ENCODE data around the gene EIF3M.

Gene EIF3M

DNA sequence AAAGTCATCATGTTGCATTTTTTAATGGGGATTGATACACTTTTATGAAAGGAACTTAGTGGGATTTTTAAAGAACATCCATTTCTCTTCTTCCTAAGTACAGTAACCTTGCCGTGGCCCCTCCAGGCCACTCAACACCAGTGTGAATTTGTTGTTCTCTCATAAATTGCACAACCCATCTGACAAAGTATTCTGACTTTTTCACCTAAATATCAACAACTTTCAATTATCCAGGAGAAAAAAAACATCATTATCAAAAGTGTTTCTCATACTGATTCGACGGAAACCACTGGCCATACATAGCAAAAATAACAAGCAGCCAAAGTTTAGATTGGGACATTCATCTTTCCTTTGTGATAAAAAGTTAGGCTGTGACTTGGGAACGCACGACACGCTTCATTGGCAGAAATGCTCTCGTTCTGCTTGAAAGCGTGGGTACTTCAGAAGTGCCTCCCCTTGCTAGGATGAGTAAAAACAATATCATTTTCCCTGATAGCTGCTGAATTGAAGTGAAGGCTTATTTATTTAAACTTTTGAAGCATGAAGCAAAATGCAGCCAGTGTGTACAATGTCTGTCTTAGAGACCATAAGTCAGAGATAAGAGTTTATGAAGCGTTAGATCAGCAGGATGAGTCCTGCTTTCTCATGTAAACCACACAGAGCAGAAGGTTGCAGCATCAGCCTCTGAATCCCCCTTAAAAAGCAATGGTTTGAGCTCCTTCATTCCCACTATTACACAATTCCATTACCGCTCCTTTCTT, 20.6 kb upstream of the EIF3M start:
- TF ChIP-seq, protein P1, sequence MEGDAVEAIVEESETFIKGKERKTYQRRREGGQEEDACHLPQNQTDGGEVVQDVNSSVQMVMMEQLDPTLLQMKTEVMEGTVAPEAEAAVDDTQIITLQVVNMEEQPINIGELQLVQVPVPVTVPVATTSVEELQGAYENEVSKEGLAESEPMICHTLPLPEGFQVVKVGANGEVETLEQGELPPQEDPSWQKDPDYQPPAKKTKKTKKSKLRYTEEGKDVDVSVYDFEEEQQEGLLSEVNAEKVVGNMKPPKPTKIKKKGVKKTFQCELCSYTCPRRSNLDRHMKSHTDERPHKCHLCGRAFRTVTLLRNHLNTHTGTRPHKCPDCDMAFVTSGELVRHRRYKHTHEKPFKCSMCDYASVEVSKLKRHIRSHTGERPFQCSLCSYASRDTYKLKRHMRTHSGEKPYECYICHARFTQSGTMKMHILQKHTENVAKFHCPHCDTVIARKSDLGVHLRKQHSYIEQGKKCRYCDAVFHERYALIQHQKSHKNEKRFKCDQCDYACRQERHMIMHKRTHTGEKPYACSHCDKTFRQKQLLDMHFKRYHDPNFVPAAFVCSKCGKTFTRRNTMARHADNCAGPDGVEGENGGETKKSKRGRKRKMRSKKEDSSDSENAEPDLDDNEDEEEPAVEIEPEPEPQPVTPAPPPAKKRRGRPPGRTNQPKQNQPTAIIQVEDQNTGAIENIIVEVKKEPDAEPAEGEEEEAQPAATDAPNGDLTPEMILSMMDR (IDR thresholded peaks at IDR 0.05; ENCODE audit: borderline replicate concordance, insufficient read depth, low read depth, low read length) = no peak
- no peak overlapping the region for H3K4me3 ChIP-seq (ENCODE audit: low read depth, low read length)

DNA sequence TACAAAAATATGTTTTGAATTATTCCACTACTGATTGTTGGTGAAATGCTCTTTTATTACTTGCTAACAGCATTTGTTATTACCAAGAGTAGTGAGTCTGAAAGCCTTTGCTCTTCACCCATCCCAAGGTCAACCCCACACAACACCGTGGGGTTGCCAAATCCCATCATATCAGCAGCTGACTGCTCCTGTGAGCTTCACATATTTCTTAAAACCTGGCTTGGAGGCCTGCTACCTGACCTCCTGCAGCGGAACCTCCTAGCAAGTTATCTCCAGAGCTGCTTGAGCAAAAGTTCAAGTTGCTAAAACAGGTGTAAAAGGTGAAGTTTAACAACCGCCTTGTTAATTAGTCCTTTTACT, 20.1 kb upstream of the EIF3M start:
- TF ChIP-seq, protein P1 (IDR thresholded peaks at IDR 0.05; ENCODE audit: borderline replicate concordance, insufficient read depth, low read depth, low read length) = no peak
- H3K4me3 ChIP-seq (ENCODE audit: low read depth, low read length) = no peak overlapping the region

DNA sequence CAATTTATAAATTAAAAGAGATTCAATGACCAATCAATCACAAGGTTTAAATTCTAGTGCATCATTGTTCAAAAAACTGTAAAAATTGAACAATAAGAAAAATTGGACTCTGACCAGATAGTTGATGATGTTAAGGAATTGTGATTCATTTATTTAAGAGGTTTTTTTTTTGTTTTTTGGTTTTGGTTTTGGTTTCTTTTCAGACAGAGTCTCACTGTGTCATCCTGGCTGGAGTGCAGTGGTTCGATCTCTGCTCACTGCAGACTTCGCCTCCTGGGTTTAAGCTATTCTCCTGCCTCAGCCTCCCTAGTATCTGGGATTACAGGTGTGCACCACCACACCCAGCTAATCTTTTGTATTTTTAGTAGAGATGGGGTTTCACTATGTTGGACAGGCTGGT, 17.1 kb upstream of the EIF3M start:
- H3K4me3 ChIP-seq (ENCODE audit: low read depth, low read length) = no peak overlapping the region
- TF ChIP-seq, protein P1 (IDR thresholded peaks at IDR 0.05; ENCODE audit: borderline replicate concordance, insufficient read depth, low read depth, low read length) = no peak

DNA sequence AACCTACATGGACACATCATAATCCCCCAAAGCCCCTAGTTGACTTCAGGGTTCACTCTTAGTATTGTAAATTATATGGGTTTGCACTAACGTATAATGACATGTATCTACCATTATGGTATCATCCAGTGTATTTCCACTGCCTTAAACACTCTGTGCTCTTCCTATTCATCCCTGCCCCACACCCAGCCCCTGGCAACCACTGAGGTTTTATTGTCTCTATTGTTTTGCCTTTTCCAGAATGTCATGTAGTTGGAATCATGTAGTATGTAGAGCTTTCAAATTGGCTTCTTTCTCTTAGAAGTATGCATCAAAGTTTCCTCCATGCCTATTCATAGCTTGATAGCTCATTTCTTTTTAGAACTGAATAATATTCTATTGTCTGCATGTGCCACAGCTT, 16.5 kb upstream of the EIF3M start:
- H3K4me3 ChIP-seq (ENCODE audit: low read depth, low read length) = no peak overlapping the region
- TF ChIP-seq, protein P1 (IDR thresholded peaks at IDR 0.05; ENCODE audit: borderline replicate concordance, insufficient read depth, low read depth, low read length) = no peak

DNA sequence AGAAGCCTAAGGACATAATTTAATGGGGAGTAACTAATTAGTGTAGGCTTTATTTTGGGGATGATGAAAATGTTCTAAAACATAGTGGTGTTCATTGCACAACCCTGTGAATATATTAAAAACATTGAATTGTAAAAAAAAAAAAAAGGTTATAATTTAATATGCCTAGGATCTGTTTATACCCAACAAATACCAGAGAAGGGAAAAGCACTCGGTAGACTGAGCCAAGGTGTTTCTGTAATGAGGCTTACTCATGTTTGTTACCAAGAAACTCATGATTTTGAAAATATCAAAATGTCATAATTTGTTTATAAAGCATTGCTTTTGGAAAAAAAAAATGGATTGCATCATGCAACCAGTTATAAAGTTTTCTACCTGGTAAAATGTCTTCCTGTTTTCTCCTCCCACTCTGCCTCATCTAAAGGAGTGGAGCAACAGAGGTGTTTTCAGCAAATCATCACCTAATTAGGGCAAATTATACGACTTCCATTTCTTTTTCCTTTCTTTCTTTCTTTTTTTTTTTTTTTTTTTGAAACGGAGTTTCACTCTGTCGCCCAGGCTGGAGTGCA, 14.2 kb upstream of the EIF3M start:
- TF ChIP-seq, protein P1 (IDR thresholded peaks at IDR 0.05; ENCODE audit: borderline replicate concordance, insufficient read depth, low read depth, low read length) = no peak
- no peak overlapping the region for H3K4me3 ChIP-seq (ENCODE audit: low read depth, low read length)

DNA sequence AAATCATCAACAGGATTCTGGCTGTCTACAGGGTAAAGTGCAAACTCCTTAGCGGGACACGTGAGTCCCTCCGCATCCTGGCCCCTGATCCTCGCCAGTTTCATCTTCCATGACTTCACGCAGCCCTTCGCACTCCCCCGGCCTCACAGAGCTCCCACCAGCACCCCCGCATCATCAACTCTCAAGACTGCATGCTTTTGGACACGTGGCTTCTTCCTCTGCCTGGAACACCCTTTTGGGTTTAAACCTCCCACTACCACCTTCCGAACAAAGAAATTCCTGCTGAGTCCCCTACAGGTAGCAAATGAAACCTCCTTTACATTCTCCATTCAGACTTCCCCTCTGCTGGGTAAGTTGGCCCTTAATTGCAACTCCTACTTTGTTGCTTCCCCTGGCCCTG, 12.6 kb upstream of the EIF3M start:
- TF ChIP-seq, protein P1 (IDR thresholded peaks at IDR 0.05; ENCODE audit: borderline replicate concordance, insufficient read depth, low read depth, low read length) = no peak
- no peak overlapping the region for H3K4me3 ChIP-seq (ENCODE audit: low read depth, low read length)

DNA sequence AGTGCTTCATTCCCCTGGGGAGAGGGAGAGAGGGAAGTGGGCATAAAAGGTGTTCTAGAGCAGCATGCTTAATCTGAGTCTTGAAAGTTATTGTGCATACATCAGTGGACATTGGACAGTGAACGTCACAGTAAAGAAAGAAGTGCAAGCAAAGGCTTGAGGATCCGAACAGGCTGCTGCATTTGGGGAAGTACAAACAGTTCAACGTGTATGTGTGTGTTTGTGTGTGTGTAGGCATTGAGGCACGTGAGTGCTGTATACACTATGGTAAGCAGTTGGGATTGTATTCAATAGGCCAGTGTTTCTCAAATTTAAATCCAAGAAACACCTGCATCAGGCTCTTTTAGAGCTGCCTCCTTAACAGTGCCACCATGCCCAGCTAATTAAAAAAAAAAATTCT, 10.4 kb upstream of the EIF3M start:
- TF ChIP-seq, protein P1 (IDR thresholded peaks at IDR 0.05; ENCODE audit: borderline replicate concordance, insufficient read depth, low read depth, low read length) = no peak

More for the DNA sequence above, 10.4 kb upstream of the EIF3M start:
- H3K4me3 ChIP-seq (ENCODE audit: low read depth, low read length) = no peak overlapping the region
